ENCODE results near the gene TXLNB. TPM values are rescaled to one million over a fixed set of nuclear protein-coding genes. Genes with fewer than 3 reads are reported as not detected.

TXLNB gene
- 0.05 to 0.46 TPM (median 0.10 TPM) in 3 replicates for total RNA-seq
- long read RNA-seq: 0 reads

DNA sequence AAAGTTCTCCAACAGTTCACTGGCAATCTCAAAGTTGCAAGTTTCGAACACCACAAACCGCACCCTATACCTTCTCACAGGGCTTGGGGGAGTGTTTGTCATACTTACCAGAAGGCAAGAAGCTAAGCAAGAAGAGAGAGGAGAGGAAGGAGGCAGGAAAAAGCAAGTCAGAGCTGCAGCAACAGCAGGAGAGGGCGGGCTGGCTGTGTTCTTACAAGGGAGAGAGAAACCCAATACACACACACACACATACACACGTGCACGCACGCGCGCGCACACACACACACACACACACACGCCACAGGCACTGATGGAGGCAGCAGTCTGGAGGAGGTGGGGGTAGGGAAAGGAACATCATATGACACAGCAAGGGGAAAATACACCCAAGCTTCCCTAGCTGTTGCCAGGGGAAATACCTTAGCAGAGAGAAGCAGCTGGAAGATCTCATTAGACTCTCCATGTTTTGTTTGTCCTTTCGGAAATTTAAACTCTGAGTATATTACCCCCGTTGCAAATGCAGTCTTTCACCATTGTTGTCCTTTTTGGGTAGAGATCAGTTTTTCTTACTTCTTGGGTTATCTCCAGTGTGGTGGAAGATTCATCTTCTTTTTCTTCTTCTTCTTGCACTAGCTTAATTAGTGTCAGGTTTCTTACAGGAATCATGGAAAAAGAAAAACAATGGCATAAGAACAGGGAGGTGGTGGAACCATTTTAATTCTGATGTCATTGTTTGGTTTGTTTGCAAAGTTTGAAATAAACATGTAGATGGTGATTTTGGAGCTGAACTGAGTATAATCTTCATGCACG lies at the start of gene TXLNB:
TXLNB (minus strand) TSS at position 186 of the 807 bp plus-strand sequence. CDS start 3,099 bp downstream, outside the sequence.
- Mint-ChIP-seq H3K9me3 (ENCODE audit: low read depth) (no peaks in the 10 kb centered on the region), H3K4me3 (ENCODE audit: unreplicated experiment) (peak within 1 kb of the TSS; percentile 60), H3K36me3 (ENCODE audit: low read depth) (no peaks in the 10 kb centered on the region), H3K27me3 (ENCODE audit: low read depth) (no peaks in the 10 kb centered on the region), H3K4me1 (ENCODE audit: low read depth) (peaks cover 23% of the 10 kb centered on the region), H3K27ac (ENCODE audit: unreplicated experiment) (peak within 1 kb of the TSS; percentile 83)
- no peak for DNase-seq (ENCODE audit: low spot score)
- TF ChIP-seq CTCF (IDR thresholded peaks at IDR 0.05): peak; percentile 22

DNA sequence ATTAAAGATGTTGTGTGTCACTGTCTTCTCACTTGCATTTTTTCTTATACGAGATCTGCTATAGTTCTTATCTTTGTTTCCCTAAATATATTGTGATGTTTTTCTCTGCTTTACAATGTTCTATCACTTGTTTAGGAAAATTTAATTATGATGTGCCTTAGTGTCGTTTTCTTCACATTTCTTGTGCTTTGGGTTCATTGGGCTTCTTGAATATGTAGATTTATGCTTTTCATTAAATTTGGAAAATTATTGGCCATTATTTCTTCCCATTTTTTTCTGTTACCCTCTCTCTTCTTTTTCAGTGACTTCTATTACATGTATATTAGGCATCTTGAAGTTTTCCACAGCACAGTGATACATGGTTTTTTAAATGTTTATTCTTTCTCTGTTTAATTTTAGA lies 49.3 kb upstream of the TXLNB start:
- H3K4me3 Mint-ChIP-seq (ENCODE audit: unreplicated experiment): no peak overlapping the region
- peaks cover 9% of the 10 kb centered on the region for H3K9me3 Mint-ChIP-seq (ENCODE audit: low read depth)
- no peaks in the 10 kb centered on the region for H3K4me1 Mint-ChIP-seq (ENCODE audit: low read depth)
- no peaks in the 10 kb centered on the region for H3K27me3 Mint-ChIP-seq (ENCODE audit: low read depth)
- no peaks in the 10 kb centered on the region for H3K36me3 Mint-ChIP-seq (ENCODE audit: low read depth)
- no peak overlapping the region for H3K27ac Mint-ChIP-seq (ENCODE audit: unreplicated experiment)
- DNase-seq (ENCODE audit: low spot score): no peak
- TF ChIP-seq CTCF (IDR thresholded peaks at IDR 0.05): no peak

DNA sequence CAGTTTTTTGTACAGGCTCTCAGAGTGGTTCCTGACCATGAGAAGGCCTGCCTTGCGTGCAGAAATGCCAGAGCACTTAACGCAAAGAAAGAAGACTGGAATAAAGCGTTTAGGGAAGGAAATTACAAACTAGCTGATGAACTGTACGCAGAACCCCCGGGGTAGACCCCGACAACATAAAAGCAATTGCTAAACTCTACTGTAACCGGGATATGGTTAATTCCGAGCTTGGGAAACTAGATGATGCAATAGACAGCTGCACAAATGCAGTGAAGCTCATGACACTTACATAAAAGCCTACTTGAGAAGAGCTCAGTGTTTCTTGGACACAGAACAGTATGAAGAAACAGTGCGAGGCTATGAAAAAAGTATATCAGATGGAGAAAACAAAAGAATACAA lies 47.0 kb upstream of the TXLNB start:
- H3K27ac Mint-ChIP-seq (ENCODE audit: unreplicated experiment): no peak overlapping the region
- H3K36me3 Mint-ChIP-seq (ENCODE audit: low read depth): no peaks in the 10 kb centered on the region
- no peak overlapping the region for H3K4me3 Mint-ChIP-seq (ENCODE audit: unreplicated experiment)
- no peak for TF ChIP-seq CTCF (IDR thresholded peaks at IDR 0.05)
- DNase-seq (ENCODE audit: low spot score): no peak
- peaks cover 9% of the 10 kb centered on the region for H3K9me3 Mint-ChIP-seq (ENCODE audit: low read depth)
- peaks cover 10% of the 10 kb centered on the region for H3K4me1 Mint-ChIP-seq (ENCODE audit: low read depth)
- H3K27me3 Mint-ChIP-seq (ENCODE audit: low read depth): no peaks in the 10 kb centered on the region

DNA sequence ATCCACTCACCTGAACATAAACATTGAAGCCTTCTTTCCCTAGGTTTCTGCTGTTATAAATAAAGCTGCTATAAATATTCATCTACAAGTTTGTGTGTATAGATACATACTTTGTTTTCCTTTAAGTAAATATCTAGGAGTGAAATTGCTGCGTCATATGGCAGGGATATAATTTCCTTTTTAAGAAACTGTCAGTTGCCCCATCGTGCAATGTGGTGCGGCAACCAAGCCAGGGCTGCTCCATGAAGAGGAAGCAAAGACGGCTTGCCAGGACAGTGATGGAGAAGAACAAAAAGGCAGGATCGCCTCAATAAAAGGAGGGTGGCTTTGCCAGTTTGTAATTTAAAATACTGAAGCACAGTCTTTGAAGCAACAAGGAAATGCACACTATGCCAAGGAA lies 46.0 kb upstream of the TXLNB start:
- DNase-seq (ENCODE audit: low spot score): no peak
- Mint-ChIP-seq H3K36me3 (ENCODE audit: low read depth) (no peaks in the 10 kb centered on the region), H3K4me1 (ENCODE audit: low read depth) (peaks cover 10% of the 10 kb centered on the region), H3K4me3 (ENCODE audit: unreplicated experiment) (no peak overlapping the region), H3K9me3 (ENCODE audit: low read depth) (peaks cover 9% of the 10 kb centered on the region), H3K27me3 (ENCODE audit: low read depth) (no peaks in the 10 kb centered on the region), H3K27ac (ENCODE audit: unreplicated experiment) (no peak overlapping the region)
- TF ChIP-seq CTCF (IDR thresholded peaks at IDR 0.05): no peak

GRCh38 chr6:139337001-139337400 lies 45.2 kb upstream of the TXLNB start:
- Mint-ChIP-seq H3K4me3 (ENCODE audit: unreplicated experiment) (no peak overlapping the region), H3K27ac (ENCODE audit: unreplicated experiment) (no peak overlapping the region), H3K9me3 (ENCODE audit: low read depth) (peaks cover 4% of the 10 kb centered on the region), H3K4me1 (ENCODE audit: low read depth) (peaks cover 10% of the 10 kb centered on the region), H3K27me3 (ENCODE audit: low read depth) (no peaks in the 10 kb centered on the region), H3K36me3 (ENCODE audit: low read depth) (no peaks in the 10 kb centered on the region)
- TF ChIP-seq CTCF (IDR thresholded peaks at IDR 0.05): no peak
- DNase-seq (ENCODE audit: low spot score): no peak
